PC-3 (cell line): Measurements from ENCODE around the gene ENTREP3. TPM values are rescaled to one million over a fixed set of nuclear protein-coding genes. Genes with fewer than 3 reads are reported as not detected.
A peak's percentile ranks its signal among the peaks of the same experiment; 100 is the strongest.
"Not testable (repeated sequence)": the region's sequence is repeated elsewhere in the genome, so short reads cannot be mapped to it uniquely, and the experiment has no call there.

Experiments used
- ATAC-seq: fragments of 200-7000 bp; cut with Tn5 transposase; 2 replicates; pipeline ENCODE4 v1.9.1; 2020; ENCODE audit warnings: mild to moderate bottlenecking, moderate library complexity
- BruUV-seq: library from RNA; stranded (reverse); fragments of 400-500 nt; replicated peaks from 2 replicates; lab custom pipeline; 2021; lab: Mats Ljungman, UMichigan
- CTCF ChIA-PET: fragments of 300-600 bp; sonication (Branson Sonifier 250); formaldehyde crosslinking; loops from one replicate; lab custom pipeline; 2022; ENCODE audit warnings: antibody characterized with exemption; lab: Charles Lee
- POLR2A ChIA-PET: fragments of 300-600 bp; sonication (Branson Sonifier 250); formaldehyde crosslinking; loops from one replicate; lab custom pipeline; 2022; ENCODE audit warnings: antibody characterized with exemption; ENCODE audit not compliant: unreplicated experiment; lab: Charles Lee
- DNase-seq: peaks from one replicate; pipeline ENCODE4 v3.0.0-alpha.2; 2015
- H2AFZ ChIP-seq: fragments of 300-600 bp; sonication (generic); 2 replicates; pipeline ENCODE4 v1.6.0; 2016; ENCODE audit warnings: antibody characterized with exemption, low read length
- H3F3A ChIP-seq: fragments of 300-600 bp; sonication (generic); one replicate; pipeline ENCODE4 v1.6.0; 2017; ENCODE audit warnings: antibody characterized with exemption, low read length, control low read depth, mild to moderate bottlenecking; ENCODE audit not compliant: unreplicated experiment
- H3K27ac ChIP-seq: fragments of 300-600 bp; sonication (generic); 2 replicates; pipeline ENCODE4 v1.5.1; 2016; ENCODE audit warnings: mild to moderate bottlenecking, low read length
- H3K27me3 ChIP-seq: fragments of 300-600 bp; sonication (generic); 2 replicates; pipeline ENCODE4 v1.6.1; 2016; ENCODE audit warnings: low read length, mixed read lengths
- H3K36me3 ChIP-seq: fragments of 300-600 bp; sonication (generic); 2 replicates; pipeline ENCODE4 v1.6.1; 2016; ENCODE audit warnings: low read depth, mixed run types, low read length, mixed read lengths
- H3K4me1 ChIP-seq: fragments of 300-600 bp; sonication (generic); 2 replicates; pipeline ENCODE4 v1.5.1; 2016; ENCODE audit warnings: low read length; ENCODE audit not compliant: insufficient read depth
- H3K4me2 ChIP-seq: fragments of 300-600 bp; sonication (generic); 2 replicates; pipeline ENCODE4 v1.6.0; 2016; ENCODE audit warnings: low read length
- H3K4me3 ChIP-seq: fragments of 300-600 bp; sonication (generic); 2 replicates; pipeline ENCODE4 v1.5.1; 2016; ENCODE audit warnings: mild to moderate bottlenecking, low read length, mixed read lengths
- H3K79me2 ChIP-seq: fragments of 300-600 bp; sonication (generic); 2 replicates; pipeline ENCODE4 v1.6.1; 2017; ENCODE audit warnings: low read length, mixed read lengths
- H3K9ac ChIP-seq: fragments of 300-600 bp; sonication (generic); 2 replicates; pipeline ENCODE4 v1.6.0; 2016; ENCODE audit warnings: mild to moderate bottlenecking, low read length
- H3K9me2 ChIP-seq: fragments of 300-600 bp; sonication (generic); replicated peaks from 2 replicates; pipeline ENCODE4 v1.6.1; 2016; ENCODE audit warnings: mixed run types, low read length, mixed read lengths
- H3K9me3 ChIP-seq: fragments of 300-600 bp; sonication (generic); 2 replicates; pipeline ENCODE4 v1.6.1; 2016; ENCODE audit warnings: low read length, mixed read lengths
- H4K20me1 ChIP-seq: fragments of 300-600 bp; sonication (generic); 2 replicates; pipeline ENCODE4 v1.6.1; 2016; ENCODE audit warnings: low read length, mixed read lengths
- EZH2 ChIP-seq: fragments of 300-600 bp; sonication (generic); IDR thresholded peaks from one replicate; pipeline ENCODE4 v1.6.1; 2017; ENCODE audit warnings: antibody characterized with exemption, mild to moderate bottlenecking, low read length; ENCODE audit not compliant: unreplicated experiment
- EZH2phosphoT487 ChIP-seq: fragments of 300-600 bp; sonication (generic); IDR thresholded peaks from 2 replicates; pipeline ENCODE4 v1.6.1; 2018; ENCODE audit warnings: mild to moderate bottlenecking, antibody characterized with exemption, low read length, borderline replicate concordance
- intact Hi-C: fragments of 100-400 bp; cut with micrococcal nuclease; formaldehyde crosslinking; loops from 2 replicates; pipeline ENCODE4 v1.9.0; 2023
- total RNA-seq: library from RNA; depleted of rRNA; stranded (reverse); fragments of >200 nt; gene quantifications from 2 replicates; pipeline ENCODE4 v1.2.3, GENCODE V29; 2014
- TF ChIP-seq, protein P1 (sequence below): fragments of 300-600 bp; sonication (generic); conservative IDR thresholded peaks from 2 replicates; pipeline ENCODE4 v1.5.1; 2017; ENCODE audit warnings: antibody characterized with exemption, low read depth, mild to moderate bottlenecking, low read length

Gene ENTREP3
- total RNA-seq, 1 experiment from 2014 or later, result 30.9 TPM

DNA sequence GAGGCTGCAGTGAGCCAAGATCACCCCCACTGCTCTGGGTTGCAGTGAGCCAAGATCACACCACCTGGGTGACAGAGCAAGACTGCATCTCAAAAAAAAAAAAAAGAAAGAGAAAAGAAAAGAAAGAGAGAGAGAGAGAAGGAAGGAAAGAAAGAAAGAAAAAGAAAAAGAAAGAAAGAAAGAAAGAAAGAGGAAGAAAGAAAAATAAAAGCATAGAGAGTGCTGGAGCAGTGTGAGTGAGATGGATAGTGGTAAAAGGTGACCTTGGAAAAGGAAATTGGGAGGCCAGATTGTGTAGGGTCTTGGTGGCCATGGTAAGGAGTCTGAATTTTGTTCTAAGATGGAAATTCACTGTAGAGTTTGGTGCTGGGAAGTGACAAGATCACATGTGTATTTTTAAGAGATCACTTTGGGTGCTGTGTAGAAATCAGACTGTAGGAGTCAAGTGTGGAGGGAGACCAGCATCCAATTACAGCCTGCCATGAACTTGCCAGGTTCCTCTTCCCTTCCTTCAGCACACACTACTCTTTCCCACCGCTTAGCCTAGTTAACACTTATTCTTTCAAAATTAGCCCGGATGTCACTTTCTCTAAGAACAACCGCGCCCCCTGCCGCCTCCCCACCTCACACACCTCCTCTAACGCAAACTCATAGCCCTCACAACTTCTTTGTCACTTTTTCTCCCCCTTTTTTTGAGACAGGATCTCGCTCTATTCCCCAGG is 28.9 kb downstream of the ENTREP3 start:
- BruUV-seq, result no TSS peak
- H3K27ac ChIP-seq, result peak overlapping the region; percentile 55
- ChIA-PET CTCF (interaction anchor here (1.3 to 2.0 kb wide), 3 partner anchors 19 to 53 kb away, joined by 6 to 9 read pairs (median 7); partner anchors contain the start of genes KRTCAP2 and THBS3), POLR2A (interaction anchor here (0.6 kb wide), 1 partner anchor 32 kb away, joined by 3 read pairs; no protein-coding TSS in a partner anchor)
- peak overlapping the region; percentile 82 for H3K4me2 ChIP-seq
- H3F3A ChIP-seq, result no peaks in the 10 kb centered on the region
- peaks cover 25% of the 10 kb centered on the region for H3K79me2 ChIP-seq
- H3K4me1 ChIP-seq, result peaks cover 45% of the 10 kb centered on the region
- peak overlapping the region; percentile 73 for H2AFZ ChIP-seq
- H3K9me2 ChIP-seq, result no peaks in the 10 kb centered on the region
- H3K4me3 ChIP-seq, result peak overlapping the region; percentile 76
- H3K27me3 ChIP-seq, result no peaks in the 10 kb centered on the region
- DNase-seq, result peak; percentile 71
- intact Hi-C loops, result loop anchor here (1.0 to 5.0 kb wide), 2 partner anchors 34 to 50 kb away; no protein-coding TSS in a partner anchor
- TF ChIP-seq, protein P1, sequence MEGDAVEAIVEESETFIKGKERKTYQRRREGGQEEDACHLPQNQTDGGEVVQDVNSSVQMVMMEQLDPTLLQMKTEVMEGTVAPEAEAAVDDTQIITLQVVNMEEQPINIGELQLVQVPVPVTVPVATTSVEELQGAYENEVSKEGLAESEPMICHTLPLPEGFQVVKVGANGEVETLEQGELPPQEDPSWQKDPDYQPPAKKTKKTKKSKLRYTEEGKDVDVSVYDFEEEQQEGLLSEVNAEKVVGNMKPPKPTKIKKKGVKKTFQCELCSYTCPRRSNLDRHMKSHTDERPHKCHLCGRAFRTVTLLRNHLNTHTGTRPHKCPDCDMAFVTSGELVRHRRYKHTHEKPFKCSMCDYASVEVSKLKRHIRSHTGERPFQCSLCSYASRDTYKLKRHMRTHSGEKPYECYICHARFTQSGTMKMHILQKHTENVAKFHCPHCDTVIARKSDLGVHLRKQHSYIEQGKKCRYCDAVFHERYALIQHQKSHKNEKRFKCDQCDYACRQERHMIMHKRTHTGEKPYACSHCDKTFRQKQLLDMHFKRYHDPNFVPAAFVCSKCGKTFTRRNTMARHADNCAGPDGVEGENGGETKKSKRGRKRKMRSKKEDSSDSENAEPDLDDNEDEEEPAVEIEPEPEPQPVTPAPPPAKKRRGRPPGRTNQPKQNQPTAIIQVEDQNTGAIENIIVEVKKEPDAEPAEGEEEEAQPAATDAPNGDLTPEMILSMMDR, result peak; percentile 75
- no peak for TF ChIP-seq EZH2
- H3K9ac ChIP-seq, result peak overlapping the region; percentile 87
- H3K36me3 ChIP-seq, result no peaks in the 10 kb centered on the region
- ATAC-seq, result peak; percentile 42
- H4K20me1 ChIP-seq, result no peaks in the 10 kb centered on the region
- no peaks in the 10 kb centered on the region for H3K9me3 ChIP-seq

DNA sequence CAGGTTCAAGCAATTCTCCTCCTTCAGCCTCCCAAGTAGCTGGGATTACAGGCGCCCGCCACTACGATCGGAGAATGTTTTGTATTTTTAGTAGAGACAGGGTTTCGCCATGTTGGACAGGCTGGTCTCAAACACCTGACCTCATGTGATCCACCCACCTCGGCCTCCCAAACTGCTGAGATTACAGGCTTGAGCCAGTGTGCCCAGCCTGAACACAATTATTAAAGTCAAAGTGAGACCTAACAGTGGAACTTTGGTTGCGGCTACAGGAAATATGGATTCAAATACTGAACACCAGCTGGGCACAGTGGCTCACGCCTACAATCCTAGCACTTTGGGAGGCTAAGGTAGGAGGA is 29.9 kb downstream of the ENTREP3 start:
- H3K27ac ChIP-seq, result 0 out of 2 replicates have a peak overlapping the region, but pooled peaks have one; percentile 18
- CTCF ChIA-PET, result interaction anchor here (0.9 to 1.3 kb wide), 3 partner anchors 18 to 52 kb away, joined by 4 to 9 read pairs (median 6); partner anchors contain the start of gene KRTCAP2
- H2AFZ ChIP-seq, H3K9ac ChIP-seq, ATAC-seq, POLR2A ChIA-PET, BruUV-seq, H3K9me3 ChIP-seq, H3K36me3 ChIP-seq, H3K9me2 ChIP-seq, H3F3A ChIP-seq, DNase-seq, H4K20me1 ChIP-seq, H3K27me3 ChIP-seq: not testable (repeated sequence)
- H3K4me2 ChIP-seq, result peak overlapping the region; percentile 82
- intact Hi-C loops, result loop anchor here (5.0 kb wide), 1 partner anchor 33 kb away; no protein-coding TSS in a partner anchor
- H3K4me1 ChIP-seq, result peaks cover 45% of the 10 kb centered on the region
- H3K4me3 ChIP-seq, result 0 out of 2 replicates have a peak overlapping the region, but pooled peaks have one; percentile 76
- peaks cover 25% of the 10 kb centered on the region for H3K79me2 ChIP-seq

DNA sequence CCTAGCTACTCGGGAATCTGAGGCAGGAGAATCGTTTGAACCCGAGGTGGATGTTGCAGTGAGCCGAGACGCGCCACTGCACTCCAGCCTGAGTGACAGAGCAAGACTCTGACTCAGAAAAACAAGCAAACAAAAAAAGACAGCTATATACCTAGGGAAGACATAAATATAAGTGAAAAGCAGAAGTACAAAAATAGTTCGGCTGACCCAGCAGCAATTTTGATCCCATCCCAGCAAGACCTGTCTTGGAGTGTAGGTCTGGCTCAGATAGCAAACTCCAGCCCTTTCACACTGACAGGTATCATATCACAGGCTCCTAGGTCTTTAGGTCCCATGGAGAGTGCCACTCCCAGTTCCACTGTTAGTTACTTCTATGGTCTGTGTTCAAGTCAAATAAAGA is 32.2 kb downstream of the ENTREP3 start:
- POLR2A ChIA-PET, result no interaction called here
- H2AFZ ChIP-seq, result no peak overlapping the region
- TF ChIP-seq EZH2phosphoT487 (no peak), EZH2 (no peak)

DNA sequence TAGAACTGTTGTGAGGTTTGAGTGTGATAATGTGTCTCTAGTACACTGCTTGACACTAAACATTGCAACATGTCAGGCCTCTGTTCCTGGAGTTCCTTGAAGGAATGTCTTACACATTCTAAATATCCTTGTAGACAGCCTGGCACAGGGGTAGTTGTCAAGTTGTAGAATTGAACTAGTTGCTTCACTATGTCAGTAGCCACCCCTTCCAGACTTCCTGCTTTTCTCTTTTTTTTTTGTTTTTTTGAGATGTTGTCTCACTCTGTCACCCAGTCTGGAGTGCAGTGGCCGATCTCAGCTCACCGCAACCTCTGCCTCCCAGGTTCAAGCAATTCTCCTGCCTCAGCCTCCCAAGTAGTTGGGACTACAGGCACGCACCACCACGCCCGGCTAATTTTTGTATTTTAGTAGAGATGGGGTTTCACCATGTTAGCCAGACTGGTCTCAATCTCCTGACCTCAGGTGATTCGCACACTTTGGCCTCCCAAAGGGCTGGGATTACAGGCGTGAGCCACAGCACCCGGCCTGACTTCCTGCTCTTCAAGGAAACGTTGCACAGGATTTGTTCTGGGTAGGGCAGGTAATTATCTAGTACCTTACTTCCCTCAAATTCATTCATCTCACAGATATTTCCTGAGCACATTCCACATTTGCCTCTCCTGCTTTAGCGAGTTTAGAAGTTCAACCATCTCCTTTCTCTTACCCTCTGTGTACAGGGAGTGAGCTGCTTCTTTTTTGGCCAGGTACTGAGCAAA is 34.9 kb downstream of the ENTREP3 start:
- H3K9me2 ChIP-seq, BruUV-seq, H3K27me3 ChIP-seq, H3K9me3 ChIP-seq, H3K36me3 ChIP-seq, H3K79me2 ChIP-seq, H3K4me3 ChIP-seq, POLR2A ChIA-PET, H2AFZ ChIP-seq, H4K20me1 ChIP-seq, H3K27ac ChIP-seq, DNase-seq, CTCF ChIA-PET, H3K9ac ChIP-seq, H3F3A ChIP-seq, H3K4me2 ChIP-seq, ATAC-seq, intact Hi-C loops: not testable (repeated sequence)
- peaks cover 24% of the 10 kb centered on the region for H3K4me1 ChIP-seq

More for the DNA sequence above, 32.2 kb downstream of the ENTREP3 start:
- intact Hi-C loops, result no loop called here
- no peaks in the 10 kb centered on the region for H3K27me3 ChIP-seq
- H4K20me1 ChIP-seq, result no peaks in the 10 kb centered on the region
- no peak overlapping the region for H3K4me3 ChIP-seq
- H3F3A ChIP-seq, result no peaks in the 10 kb centered on the region
- no peaks in the 10 kb centered on the region for H3K9me3 ChIP-seq
- H3K79me2 ChIP-seq, result peaks cover 25% of the 10 kb centered on the region
- CTCF ChIA-PET, result no interaction called here
- no peak overlapping the region for H3K9ac ChIP-seq
- no peak overlapping the region for H3K27ac ChIP-seq
- H3K4me1 ChIP-seq, result peaks cover 44% of the 10 kb centered on the region
- no peaks in the 10 kb centered on the region for H3K9me2 ChIP-seq
- DNase-seq, result no peak
- no peaks in the 10 kb centered on the region for H3K36me3 ChIP-seq
- no peak for ATAC-seq
- H3K4me2 ChIP-seq, result no peak overlapping the region
- no TSS peak for BruUV-seq
